T-helper 22 cell (primary cell): ENCODE data around the gene INTS1.
"Not testable (repeated sequence)": the region's sequence is repeated elsewhere in the genome, so short reads cannot be mapped to it uniquely, and the experiment has no call there.

Experiments used
- DNase-seq: peaks from one replicate; pipeline ENCODE4 v3.0.0-alpha.2; 2020; ENCODE audit warnings: low read depth

INTS1 gene

DNA sequence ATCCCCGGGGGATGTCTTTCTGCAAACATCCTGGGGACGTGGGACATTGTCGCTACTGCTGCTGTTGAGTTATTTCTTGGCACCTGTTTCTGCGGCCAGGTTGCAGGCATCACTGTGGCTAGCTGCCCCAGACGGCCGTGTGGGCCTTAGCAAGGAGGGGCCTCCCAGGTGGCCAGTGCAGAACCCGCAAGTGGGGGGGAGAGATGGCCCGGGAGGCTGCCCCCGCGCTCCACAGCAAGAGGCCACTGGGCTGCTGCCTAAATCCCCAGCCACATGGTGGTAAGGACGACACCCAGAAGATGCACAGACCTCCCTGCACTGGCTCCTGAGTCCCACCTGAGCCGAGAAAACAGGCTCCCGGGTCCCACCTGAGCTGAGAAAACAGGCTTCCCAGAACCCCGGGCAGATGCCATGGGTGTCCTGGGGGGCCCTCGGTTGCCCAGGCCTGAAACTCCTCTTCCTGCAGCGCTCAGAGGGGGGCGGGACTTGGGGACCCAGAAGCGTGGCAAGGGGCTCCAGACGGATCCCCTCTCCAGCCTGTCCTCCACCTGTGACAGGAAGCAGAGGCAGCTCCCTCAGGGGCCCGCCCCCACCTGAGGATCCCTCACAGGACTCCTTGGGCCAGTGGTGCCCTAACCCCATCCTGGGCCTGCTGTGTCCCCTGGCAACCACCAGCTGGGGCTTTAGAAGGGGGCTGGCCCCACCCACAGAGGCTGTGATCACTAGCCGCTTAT is 25.4 kb upstream of the INTS1 start:
- no peak for DNase-seq

DNA sequence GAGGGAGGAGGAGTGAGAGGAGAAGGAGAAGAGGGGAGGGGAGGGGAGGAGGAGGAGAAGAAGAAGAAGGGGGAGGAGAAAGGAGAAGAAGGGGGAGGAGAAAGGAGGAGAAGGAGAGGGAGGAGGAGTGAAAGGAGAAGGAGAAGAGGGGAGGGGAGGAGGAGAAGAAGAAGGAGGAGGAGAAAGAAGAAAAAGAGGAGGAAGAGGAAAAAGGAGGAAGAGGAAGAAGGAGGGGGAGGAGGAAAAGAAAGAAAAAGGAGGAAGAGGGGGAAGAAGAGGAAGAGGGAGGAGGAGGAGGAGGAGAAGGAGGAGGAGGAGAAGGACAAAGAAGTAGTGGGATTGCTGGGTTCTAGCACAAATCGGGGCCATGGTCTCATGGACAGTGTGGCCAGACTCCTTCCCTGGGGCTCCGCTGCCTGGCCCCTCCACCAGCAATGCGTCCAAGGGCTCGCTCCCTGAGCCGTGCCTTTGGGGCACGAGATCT is 22.1 kb upstream of the INTS1 start:
- DNase-seq: no peak

DNA sequence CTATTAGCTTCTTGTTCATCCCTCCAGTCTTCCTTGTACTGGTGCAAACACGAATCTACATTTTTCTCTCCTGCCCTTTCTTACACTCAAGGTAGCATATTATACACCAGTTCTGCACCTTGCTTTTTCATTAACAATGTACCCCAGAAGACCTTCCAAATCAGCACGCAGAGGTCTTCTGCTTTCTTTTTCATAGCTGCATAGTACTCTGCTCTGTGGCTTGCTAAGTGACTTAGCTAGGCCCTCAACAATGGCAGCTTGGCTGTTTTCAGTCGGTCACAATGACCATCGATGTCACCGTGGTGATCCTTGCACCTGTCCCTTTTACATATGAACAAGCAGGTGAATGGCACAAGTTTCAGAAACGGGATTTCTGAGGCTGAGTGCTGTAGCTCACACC is 21.2 kb upstream of the INTS1 start:
- no peak for DNase-seq

DNA sequence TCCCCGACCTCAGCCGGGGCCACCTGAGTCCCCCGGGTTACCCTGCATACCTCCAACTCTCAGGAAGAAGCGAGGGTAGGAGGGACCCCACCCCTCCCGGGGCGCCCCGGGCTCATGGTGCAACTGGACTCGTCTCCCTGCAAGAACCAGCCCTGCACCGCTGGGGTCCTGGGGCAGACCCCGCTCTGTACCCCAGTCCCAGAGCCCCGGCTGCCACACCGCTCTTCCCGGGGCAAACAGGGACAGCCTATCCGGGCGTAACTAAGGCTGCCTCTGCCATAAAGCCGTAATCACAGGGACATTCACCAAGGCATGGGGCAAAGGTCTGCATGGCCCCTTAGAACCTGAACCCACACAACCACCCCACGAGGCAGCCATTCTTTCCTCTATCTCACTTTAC is 19.7 kb upstream of the INTS1 start:
- no peak for DNase-seq

DNA sequence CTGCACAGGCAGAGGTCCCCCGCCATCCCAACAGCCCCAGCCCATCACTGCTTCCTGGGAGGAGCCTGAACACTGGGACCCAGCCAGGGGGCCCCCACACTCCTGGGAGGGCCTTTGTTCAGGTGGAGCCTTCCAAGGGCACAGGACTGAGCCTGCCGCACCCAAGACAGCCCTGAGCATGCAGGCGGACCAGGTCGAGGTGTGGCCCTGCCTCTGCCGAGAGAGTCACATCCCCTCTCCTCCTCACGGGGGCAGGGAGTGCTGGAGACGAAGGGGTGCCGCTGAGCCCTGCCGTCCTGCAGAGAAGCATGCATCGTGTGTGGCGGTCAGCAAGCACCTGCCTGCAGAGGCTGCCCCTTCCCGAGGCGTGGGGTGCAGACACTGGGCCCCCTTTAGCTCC is 19.0 kb upstream of the INTS1 start:
- DNase-seq: no peak

DNA sequence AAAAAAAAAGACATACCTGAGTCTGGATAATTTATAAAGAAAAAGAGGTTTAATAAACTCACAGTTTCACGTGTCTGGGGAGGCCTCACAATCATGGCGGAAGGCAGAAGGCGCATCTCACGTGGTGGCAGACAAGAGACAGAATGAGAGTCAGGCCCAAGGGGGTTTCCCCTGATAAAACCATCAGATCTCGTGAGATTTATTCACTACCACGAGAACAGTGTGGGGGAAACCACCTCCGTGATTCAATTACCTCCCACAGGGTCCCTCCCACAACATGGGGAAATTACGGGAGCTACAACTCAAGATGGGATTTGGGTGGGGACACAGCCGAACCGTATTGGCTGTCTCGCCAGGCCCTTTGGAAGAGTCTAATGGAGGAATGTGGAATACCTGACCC is 17.3 kb upstream of the INTS1 start:
- DNase-seq: no peak

DNA sequence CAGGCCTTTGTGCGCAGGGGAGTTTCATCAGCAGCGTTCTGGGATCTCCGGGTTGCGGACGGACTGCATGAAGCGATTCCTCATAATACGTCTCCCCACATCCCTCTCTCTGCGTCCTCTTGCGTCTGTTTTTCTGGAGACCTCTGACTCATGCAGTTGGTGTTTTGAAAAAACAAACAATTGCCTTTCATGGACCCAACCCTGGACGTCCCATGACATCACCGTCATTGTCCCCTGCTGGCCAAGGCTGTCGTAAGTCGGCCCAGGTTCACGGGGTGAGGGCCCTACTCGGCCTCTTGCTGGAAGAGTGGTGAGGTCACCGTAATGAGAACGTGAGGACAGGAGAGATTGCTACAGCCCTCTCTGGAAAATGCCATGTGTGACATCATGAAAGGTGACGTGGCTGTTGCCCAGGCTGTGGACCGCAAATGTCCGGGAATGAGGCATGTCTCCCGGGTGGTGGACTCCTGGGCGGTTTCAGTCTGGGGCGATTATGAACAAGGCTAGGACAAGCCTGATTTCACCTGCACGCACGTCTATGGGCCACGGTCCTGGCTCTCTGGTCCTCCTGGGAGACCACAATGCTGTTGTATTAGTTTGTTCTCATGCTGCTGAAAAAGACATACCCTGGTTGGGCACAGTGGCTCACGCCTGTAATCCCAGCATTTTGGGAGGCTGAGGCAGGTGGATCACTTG is 16.5 kb upstream of the INTS1 start:
- DNase-seq: no peak

DNA sequence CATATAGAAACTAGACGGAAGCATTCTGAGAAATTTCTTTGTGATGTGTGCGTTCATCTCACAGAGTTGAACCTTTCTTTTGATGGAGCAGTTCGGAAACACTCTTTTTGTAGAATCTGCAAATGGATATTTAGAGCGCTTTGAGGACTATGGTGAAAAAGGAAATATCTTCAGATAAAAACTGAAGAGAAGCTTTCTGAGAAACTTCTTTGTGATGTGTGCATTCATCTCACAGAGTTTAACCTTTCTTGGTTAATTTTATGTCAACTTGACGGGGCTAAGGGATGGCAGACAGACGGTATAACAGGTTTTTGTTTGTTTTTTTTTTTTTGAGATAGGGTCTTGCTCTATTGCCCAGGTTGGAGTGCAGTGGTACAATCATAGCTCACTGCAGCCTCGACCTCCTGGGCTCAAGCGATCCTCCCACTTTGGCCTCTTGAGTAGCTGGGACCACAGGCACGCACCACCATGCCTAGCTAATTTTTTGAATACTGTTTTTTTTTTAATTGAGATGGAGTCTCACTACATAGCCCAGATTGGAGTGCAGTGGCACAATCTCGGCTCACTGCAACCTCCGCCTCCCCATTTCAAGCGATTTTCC is 15.2 kb upstream of the INTS1 start:
- not testable (repeated sequence) for DNase-seq

DNA sequence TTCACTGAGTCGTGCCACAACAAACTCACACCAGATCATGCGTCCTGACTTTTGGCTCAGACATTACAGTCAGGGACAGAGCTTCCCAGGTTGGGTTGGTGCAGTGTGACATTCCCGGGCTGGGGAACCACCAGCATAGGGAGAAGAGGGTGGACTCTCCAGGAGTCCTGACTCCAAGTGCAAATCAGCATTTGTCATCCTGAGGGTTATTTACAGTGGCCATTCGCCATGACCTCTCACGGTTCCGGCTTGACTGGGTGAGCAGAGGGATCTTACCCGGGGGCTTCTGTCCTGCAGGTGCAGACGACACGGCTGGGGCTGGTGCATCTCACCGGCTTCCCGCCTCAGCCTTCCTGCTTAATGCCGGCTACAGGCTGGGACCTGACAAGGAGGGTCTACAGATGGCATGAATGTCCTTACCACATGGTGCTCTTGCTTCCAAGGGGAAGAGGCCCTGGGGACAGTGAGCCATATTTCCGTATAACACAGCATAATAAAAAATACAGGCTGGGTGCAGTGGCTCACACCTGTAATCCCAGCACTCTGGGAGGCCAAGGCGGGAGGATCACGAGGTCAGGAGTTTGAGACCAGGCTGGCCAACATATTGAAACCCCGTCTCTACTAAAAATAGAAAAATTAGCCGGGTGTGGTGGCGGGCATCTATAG is 12.5 kb upstream of the INTS1 start:
- DNase-seq: no peak

DNA sequence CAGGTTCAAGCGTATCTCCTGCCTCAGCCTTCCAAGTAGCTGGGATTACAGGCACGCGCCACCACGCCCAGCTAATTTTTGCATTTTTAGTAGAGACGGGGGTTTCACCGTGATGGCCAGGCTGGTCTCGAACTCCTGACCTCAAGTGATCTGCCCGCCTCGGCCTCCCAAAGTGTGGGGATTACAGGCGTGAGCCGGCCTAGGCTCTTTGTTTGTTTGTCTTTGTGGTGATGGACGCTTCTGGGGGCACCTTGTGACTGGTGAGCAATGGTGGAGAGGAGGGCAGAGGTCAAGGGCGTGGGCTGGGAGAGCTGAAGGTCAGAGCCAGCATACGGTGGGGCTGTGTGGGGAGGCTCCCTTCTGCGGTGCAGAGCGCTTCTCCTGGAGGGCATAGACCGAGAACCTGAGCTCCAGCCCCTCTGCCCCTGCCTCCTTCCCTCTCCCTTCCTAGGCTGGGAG is 11.3 kb upstream of the INTS1 start:
- not testable (repeated sequence) for DNase-seq

DNA sequence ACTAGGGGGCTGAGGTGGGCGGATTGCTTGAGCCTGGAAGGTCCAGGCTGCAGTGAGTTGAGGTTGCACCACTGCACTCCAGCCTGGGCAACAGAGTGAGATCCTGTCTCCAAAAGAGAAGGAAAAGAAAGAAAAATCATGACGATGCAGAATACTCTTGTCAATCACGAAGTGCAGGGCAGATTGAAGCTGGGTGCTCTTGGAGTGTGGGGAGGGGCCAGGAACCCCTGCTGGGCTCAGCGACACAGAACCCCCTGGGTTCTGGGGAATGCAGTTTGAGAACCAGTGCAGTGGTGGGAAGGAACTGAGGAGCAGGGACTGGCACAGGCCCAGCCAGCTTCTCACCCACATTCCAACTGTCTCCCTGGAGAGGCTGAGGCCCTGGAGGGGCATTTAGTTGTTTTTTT is 10.8 kb upstream of the INTS1 start:
- DNase-seq: no peak

DNA sequence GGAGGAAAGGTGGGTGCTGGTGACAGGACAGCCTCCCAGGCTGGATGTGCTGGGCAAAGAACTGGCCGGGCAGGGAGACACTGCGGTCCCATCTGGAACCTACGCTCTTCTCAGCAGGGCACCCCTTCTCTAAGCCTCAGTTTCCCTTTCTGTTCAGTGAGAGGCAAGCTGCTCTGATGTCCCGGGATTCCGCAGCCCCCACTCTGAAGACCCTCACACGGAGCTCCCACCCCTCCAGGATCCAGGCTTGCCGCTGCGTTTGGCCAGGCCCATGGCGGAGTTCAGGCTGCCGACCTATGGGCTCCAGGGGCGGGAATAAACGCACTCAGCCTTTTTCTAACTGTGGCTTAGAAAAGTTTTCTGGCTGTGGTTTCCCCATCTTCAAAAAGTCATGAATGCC is 10.2 kb upstream of the INTS1 start:
- DNase-seq: no peak

DNA sequence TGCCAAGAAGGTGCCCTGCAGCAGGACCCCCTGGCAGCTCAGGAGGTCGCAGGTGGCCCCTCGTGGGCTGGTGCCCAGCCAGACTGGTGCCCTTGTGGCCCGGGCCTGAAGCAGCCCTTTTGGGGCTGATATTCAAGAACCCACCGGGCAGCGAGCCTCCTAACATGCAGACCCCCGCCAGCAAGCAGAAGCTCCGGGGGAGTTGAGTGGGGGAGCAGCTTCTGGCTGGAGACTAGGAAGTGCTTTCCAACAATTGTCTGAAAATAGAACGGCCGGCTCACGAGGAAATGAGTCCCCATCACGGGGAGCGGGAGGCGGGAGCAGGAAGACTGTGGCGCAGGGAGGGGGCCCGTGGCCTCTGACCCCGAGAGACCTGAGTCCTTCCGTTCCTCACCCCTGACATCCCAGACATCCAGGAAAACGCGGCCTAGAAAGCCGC is 9.5 kb upstream of the INTS1 start:
- DNase-seq: no peak

DNA sequence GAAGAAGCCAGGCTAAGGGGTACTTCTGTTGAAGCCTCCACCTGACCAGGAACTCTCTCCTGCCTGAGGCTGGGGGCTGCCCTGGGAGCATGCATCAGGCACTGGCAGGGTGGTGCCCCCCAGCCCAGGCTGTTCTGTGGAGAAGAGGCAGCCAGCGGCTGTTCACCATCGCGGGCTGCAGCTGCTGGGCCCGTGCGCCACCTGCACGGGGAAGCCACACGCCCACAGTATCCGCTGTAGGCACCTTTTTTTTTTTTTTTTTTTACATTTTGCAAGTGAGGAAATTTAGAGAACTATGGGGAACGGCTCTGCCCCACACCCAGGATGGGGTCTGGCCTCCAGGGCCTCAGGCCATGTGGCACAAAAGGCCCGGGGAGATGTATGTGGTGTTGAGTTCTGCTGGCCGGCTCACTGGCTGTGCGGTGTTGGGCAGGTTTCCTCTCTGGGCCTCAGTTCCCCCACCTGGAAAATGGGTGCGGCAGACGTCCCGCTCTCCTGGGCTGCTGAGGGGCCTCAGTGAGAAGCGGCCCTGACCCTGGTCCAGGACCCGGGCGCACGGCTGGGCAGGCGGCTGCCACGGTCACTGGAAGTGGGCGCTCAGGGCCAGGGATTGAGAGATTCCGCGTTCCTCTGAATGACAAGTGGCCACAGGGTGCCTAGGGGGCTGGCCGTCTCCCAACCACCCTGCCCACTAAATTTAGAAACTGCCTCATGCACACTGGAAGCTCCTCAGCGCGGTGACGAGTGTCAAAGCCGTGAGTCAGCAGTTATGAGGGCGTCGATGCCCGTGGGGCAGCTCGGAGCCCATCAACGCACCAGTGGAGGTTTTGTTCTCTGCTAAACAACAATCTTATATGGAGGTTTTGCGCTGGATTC is 8.8 kb upstream of the INTS1 start:
- no peak for DNase-seq

DNA sequence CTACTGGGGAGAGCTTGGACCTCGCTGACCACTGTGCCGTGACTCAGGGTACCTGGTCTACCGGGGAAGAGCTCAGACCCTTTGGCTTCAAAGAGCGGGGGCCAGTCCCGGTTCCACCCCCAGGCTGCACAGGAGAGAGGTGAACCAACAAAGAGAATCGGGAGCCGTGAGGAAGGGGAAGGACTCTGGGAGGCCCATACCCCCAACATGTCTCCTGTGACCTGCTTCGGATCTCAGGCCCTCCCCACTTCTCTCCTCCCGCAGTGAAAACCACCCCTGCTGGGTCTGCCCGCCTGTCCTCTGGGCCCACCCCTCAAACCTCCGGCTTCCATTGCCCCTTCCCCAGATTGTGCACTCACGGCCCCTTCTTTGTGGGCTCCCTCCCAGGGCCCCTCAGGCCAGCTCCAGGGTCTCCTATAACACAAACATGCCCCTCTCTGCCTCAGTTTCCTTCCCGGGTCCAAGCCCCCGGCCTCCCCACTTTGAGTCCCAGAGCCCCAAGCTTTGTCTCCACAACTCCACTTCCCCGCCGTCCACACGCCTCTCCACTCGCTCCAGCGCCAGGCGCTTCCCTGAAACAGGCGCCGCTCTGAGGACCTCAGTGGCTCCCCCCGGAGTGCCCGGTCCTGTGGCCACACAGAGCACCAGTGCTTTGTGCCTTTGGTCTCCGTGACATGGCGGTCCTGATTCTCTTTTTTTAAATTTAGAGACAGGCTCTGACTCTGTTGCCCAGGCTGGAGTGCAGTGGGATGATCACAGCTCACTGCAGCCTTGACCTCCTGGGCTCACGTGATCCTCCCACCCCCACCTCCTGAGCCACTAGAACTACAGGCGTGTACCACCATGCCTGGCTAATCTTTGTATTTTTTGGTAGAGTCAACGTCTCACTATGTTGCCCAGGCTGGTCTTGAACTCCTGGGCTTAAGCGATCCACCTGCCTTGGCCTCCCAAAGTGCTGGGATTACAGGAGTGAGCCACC is 7.5 kb upstream of the INTS1 start:
- DNase-seq: no peak

DNA sequence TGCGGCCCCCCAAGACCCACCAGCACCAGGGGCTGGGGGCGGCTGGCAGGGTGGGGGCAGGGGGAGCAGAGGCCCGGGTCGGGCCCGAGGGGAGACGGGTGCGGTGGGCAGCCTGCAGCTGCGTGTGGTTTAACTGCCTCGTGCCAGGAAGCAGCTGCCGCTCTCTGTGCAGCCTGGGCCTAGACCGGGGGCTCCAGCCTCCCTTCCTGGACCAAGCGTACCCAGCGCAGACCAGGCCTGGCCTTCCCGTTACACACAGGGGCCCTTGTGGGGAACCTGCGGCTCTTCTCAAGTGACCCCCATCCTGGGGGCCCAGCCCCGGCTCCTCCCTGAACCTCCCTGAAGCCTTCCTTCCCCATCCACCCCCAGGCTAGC is 6.6 kb upstream of the INTS1 start:
- no peak for DNase-seq

DNA sequence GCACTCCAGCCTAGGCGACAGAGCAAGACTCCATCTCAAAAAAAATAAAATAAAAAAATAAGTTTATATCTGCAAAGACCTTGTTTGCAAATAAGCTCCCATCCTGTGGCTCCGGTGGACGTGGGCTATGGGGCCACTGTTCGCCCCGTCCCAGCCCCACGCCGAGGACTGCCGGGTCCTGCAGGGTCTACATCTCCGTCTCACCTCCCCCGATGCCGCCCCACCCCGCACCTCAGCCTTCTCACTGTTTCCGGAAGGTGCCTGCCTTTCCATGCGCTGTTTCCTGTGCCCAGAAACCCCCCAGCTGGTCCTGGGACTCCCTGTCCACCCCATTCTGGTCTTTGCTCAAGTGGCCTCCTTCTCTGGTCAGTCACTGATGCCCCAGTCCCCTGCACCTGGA is 5.0 kb upstream of the INTS1 start:
- DNase-seq: no peak

DNA sequence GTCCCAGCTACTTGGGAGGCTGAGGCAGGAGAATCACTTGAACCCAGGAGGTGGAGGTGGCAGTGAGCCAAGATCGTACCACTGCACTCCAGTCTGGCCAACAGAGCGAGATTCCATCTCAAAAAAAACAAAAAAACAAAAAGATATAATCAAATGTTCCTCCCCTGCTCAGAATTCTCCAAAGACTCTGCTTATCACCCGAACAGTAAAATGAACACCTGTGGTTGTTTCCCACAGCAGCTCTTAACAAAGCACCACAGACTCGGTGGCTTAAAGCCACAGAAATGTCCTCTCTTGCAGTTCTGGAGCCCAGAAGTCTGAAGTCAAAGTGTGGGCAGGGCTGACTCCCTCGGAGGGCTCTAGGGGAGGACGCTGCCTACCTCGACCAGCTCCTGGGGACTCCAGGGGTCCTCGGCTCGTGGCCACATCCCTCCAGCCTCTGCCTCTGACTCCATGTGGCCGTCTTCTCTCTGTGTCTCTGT is 4.1 kb upstream of the INTS1 start:
- no peak for DNase-seq

DNA sequence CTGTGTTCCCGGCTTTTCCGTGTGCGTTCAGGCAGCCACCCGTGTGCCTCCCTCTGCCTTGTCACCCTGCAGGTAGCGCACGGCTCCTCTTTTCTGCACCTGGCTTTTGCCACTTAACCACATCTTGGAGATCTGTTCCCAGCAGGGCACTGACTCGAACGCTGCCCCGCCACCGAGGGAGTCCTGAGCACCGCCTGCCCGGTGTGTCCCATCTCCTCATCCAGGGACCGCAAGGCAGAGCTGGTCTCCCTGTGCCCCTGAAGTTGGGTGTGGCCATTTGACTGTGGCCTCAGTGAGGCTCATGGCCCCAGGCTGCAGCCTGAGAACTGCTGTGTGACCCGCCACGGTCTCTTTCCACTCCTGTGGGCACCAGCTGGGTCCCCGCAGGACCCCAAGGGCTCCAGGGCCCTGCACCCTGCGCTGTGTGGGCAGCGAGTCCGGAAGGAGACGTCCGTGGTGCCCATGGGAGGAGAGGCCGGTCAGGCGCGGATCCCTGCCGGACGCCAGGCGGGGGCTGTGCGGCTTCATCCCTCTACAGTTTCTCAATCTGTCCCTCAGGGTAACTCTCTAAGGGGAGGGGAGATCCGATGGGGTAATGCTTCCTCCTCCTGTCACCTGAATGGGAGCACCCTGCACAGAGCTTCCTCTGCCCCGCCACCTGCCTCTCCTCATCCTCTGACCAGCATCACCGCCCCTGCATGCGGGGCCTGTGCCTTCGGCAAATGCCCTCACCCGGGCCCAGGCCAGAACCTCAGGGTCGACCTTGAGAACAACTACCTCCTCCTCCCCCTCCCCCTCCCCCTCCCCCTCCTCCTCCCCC is 1.8 kb upstream of the INTS1 start:
- no peak for DNase-seq
